IPS-15b (cell line): ENCODE measurements around the gene VAV2.

ENCODE experiments used
- H3K27me3 ChIP-seq: one replicate; pipeline ENCODE4 v1.6.1; 2013; ENCODE audit warnings: low read length; ENCODE audit not compliant: control insufficient read depth, insufficient read depth
- H3K36me3 ChIP-seq: one replicate; pipeline ENCODE4 v1.6.1; 2013; ENCODE audit warnings: low read length; ENCODE audit not compliant: control insufficient read depth, insufficient read depth
- H3K4me1 ChIP-seq: one replicate; pipeline ENCODE4 v1.6.1; 2013; ENCODE audit warnings: mild to moderate bottlenecking, low read length; ENCODE audit not compliant: control insufficient read depth, insufficient read depth
- H3K4me3 ChIP-seq: one replicate; pipeline ENCODE4 v1.5.1; 2013; ENCODE audit warnings: low read depth, low read length
- H3K9ac ChIP-seq: one replicate; pipeline ENCODE4 v1.6.1; 2013; ENCODE audit warnings: low read depth, mild to moderate bottlenecking, low read length
- H3K9me3 ChIP-seq: one replicate; pipeline ENCODE4 v1.6.1; 2013; ENCODE audit warnings: mild to moderate bottlenecking, low read length; ENCODE audit not compliant: control insufficient read depth, insufficient read depth

The VAV2 gene

DNA sequence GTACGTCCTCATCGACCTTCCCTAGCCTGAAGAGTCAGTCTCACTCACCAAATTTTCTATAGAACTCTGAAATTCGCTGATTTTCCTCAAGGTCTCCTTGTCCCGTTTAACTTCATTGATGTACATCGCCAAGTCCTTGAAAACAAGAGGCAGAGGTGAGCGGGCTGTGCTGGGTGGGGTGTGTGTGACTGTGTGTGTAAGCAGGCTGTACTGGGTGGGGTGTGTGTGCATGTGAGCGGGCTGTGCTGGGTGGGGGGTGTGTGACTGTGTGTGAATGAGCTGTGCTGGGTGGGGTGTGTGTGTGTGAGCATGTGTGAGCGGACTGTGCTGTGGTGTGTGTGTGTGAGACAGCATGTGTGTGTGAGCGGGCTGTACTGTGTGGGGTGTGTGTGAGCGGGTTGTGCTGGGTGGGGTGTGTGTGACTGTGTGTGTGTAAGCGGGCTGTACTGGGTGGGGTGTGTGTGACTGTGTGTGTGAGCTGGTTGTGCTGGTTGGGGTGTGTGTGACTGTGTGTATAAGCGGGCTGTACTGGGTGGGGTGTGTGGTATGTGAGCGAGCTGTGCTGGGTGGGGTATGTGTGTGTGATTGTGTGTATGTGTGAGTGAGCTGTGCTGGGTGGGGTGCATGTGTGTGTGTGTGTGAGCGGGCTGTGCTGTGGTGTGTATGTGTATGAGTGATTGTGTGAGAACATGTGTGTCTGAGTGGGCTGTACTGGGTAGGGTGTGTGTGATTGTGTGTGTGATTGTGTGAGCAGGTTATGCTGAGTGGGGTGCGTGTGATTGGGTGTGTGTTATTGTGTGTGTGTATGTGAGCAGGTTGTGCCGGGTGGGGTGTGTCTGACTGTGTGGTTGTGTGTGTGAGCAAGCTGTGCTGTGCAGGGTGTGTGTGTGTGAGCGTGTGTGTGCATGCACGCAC, 200.1 kb downstream of the VAV2 start:
- Histone ChIP-seq H3K9me3 (no peaks in the 10 kb centered on the region), H3K4me3 (no peak overlapping the region), H3K4me1 (no peaks in the 10 kb centered on the region), H3K9ac (no peak overlapping the region), H3K27me3 (no peaks in the 10 kb centered on the region), H3K36me3 (peaks cover 28% of the 10 kb centered on the region)

DNA sequence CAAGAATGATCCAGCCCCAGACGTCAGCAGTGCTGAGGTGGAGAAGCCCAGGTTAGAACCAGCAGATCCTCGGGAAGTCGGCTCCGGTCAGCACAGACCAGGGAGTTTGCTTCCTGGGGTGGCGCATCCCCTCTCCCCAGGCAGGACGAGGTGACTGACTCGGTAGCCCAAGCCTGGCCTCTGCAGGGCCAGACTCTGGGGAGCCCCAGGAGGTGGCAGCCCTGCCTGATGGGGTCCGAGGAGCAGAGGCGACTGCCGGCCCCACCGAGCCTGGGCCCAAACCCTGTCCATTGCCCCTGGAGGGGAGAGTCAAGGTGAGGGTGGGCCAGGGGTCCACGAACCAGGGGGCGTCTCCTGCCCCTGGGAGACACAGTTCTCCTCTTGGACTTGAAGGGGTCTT, 201.1 kb downstream of the VAV2 start:
- no peaks in the 10 kb centered on the region for H3K27me3 ChIP-seq
- no peaks in the 10 kb centered on the region for H3K9me3 ChIP-seq
- H3K4me1 ChIP-seq = no peaks in the 10 kb centered on the region
- H3K36me3 ChIP-seq = peaks cover 27% of the 10 kb centered on the region
- no peak overlapping the region for H3K9ac ChIP-seq
- no peak overlapping the region for H3K4me3 ChIP-seq

- no peaks in the 10 kb centered on the region for H3K4me1 ChIP-seq
- H3K27me3 ChIP-seq = no peaks in the 10 kb centered on the region
- no peak overlapping the region for H3K4me3 ChIP-seq
- H3K9ac ChIP-seq = no peak overlapping the region
- no peaks in the 10 kb centered on the region for H3K9me3 ChIP-seq
- peaks cover 31% of the 10 kb centered on the region for H3K36me3 ChIP-seq
Measured at GRCh38 chr9:133789778-133790177, 202.3 kb downstream of the VAV2 start.

GRCh38 chr9:133788819-133789717, 203.1 kb downstream of the VAV2 start:
- Histone ChIP-seq H3K4me3 (no peak overlapping the region), H3K9ac (no peak overlapping the region), H3K9me3 (no peaks in the 10 kb centered on the region), H3K4me1 (no peaks in the 10 kb centered on the region), H3K36me3 (peaks cover 33% of the 10 kb centered on the region), H3K27me3 (no peaks in the 10 kb centered on the region)

DNA sequence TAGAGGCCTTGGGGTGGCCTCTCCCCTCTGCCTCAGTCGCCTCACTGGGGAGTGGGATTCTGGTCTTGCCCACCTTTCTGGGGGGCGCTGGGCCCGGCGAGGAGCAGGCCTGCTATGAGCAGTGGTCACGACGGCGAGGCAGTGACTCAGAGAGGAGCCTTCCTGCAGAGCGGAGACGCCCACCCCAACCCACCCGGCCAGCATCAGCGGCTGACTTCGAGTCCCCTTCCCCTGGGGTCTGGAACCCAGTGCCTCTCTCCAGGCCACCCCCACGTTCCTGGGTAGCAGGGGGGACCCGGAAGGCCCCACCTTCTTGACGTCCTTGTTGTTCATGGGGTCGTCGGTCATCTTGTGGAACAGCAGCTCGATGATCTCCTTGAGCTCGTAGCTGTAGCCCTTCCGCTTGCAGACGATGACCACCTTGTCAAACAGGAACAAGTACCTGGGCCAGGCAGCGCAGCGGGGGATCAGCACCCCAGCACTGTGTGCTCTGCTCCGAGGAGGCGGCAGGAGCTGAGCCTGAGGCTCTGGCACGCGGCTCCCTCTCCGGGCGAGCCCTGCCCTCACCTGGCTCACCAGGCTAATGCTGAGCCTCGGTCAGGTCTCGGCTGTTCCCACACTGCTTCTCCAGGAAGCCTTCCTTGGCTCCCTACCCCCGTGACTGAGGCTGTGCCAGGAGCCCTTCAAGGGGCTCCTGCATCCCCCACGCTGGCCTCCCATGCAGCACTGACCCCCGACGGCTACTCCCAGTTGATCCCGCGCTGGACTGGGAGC, 203.9 kb downstream of the VAV2 start:
- Histone ChIP-seq H3K9me3 (no peaks in the 10 kb centered on the region), H3K9ac (no peak overlapping the region), H3K36me3 (peaks cover 36% of the 10 kb centered on the region), H3K4me3 (no peak overlapping the region), H3K27me3 (no peaks in the 10 kb centered on the region), H3K4me1 (no peaks in the 10 kb centered on the region)

- Histone ChIP-seq H3K9me3 (no peaks in the 10 kb centered on the region), H3K4me3 (no peak overlapping the region), H3K4me1 (no peaks in the 10 kb centered on the region), H3K9ac (no peak overlapping the region), H3K27me3 (no peaks in the 10 kb centered on the region), H3K36me3 (peaks cover 40% of the 10 kb centered on the region)
Measured at GRCh38 chr9:133787754-133788025, 204.4 kb downstream of the VAV2 start.

- H3K4me1 ChIP-seq = no peaks in the 10 kb centered on the region
- H3K9me3 ChIP-seq = no peaks in the 10 kb centered on the region
- H3K36me3 ChIP-seq = peaks cover 37% of the 10 kb centered on the region
- no peaks in the 10 kb centered on the region for H3K27me3 ChIP-seq
- no peak overlapping the region for H3K4me3 ChIP-seq
- no peak overlapping the region for H3K9ac ChIP-seq
Measured at GRCh38 chr9:133786907-133787753, 205.0 kb downstream of the VAV2 start.

DNA sequence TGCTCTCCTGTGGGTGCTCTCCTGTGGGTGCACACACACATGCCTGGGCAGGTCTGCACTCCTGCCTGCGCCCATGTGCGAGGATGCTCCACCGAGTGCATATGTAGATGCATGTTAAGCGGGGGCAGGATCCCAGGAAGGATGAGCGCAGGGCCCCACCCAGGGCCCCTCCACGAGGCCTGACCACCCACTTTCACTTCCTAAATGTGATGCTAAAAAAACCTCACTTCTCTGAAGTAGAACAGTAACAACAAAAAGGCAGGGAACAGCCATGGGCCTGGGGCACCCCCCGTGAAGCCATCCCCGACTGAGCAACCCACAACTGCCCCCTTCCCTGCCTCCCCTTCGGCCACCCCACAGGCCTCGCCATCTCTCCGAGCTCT, 205.8 kb downstream of the VAV2 start:
- Histone ChIP-seq H3K27me3 (no peaks in the 10 kb centered on the region), H3K36me3 (peaks cover 39% of the 10 kb centered on the region), H3K9ac (no peak overlapping the region), H3K4me1 (no peaks in the 10 kb centered on the region), H3K4me3 (no peak overlapping the region), H3K9me3 (no peaks in the 10 kb centered on the region)

- no peak overlapping the region for H3K9ac ChIP-seq
- no peaks in the 10 kb centered on the region for H3K27me3 ChIP-seq
- no peaks in the 10 kb centered on the region for H3K9me3 ChIP-seq
- no peak overlapping the region for H3K4me3 ChIP-seq
- no peaks in the 10 kb centered on the region for H3K4me1 ChIP-seq
- H3K36me3 ChIP-seq = peaks cover 42% of the 10 kb centered on the region
Measured at GRCh38 chr9:133785753-133786370, 206.3 kb downstream of the VAV2 start.

GRCh38 chr9:133784731-133785561, 207.2 kb downstream of the VAV2 start:
- H3K36me3 ChIP-seq = peaks cover 40% of the 10 kb centered on the region

More at GRCh38 chr9:133784731-133785561, 207.2 kb downstream of the VAV2 start:
- no peak overlapping the region for H3K9ac ChIP-seq
- no peak overlapping the region for H3K4me3 ChIP-seq
- H3K4me1 ChIP-seq = no peaks in the 10 kb centered on the region
- H3K9me3 ChIP-seq = no peaks in the 10 kb centered on the region
- no peaks in the 10 kb centered on the region for H3K27me3 ChIP-seq
